Subcutaneous abdominal adipose tissue (tissue), 5 donors: Measurements from ENCODE around the gene RASAL2.

Experiments used
- H3K27ac ChIP-seq: one replicate; pipeline ENCODE4 v1.7.0; 2013; ENCODE audit warnings: low read depth, mild to moderate bottlenecking, inconsistent platforms, low read length, moderate library complexity
- H3K27me3 ChIP-seq, 5 donors: one replicate each; pipeline ENCODE4 v1.7.0; 2013; ENCODE audit warnings: low read length in 5 of 5, inconsistent platforms in 1 of 5; ENCODE audit not compliant: control insufficient read depth in 5 of 5, insufficient read depth in 4 of 5
- H3K36me3 ChIP-seq, 5 donors: one replicate each; pipeline ENCODE4 v1.7.0; 2013; ENCODE audit warnings: low read length in 5 of 5; ENCODE audit not compliant: control insufficient read depth in 5 of 5, insufficient read depth in 5 of 5
- H3K4me1 ChIP-seq, 5 donors: one replicate each; pipeline ENCODE4 v1.7.0; 2013; ENCODE audit warnings: low read length in 5 of 5, mild to moderate bottlenecking in 3 of 5, moderate library complexity in 1 of 5; ENCODE audit not compliant: control insufficient read depth in 5 of 5, insufficient read depth in 5 of 5
- H3K4me3 ChIP-seq, 5 donors: one replicate each; pipeline ENCODE4 v1.7.0; 2013; ENCODE audit warnings: low read length in 5 of 5, low read depth in 1 of 5
- H3K9ac ChIP-seq, 5 donors: one replicate each; pipeline ENCODE4 v1.7.0; 2013; ENCODE audit warnings: low read length in 5 of 5, mild to moderate bottlenecking in 4 of 5, moderate library complexity in 3 of 5
- H3K9me3 ChIP-seq, 5 donors: one replicate each; pipeline ENCODE4 v1.7.0; 2013; ENCODE audit warnings: low read length in 5 of 5; ENCODE audit not compliant: control insufficient read depth in 5 of 5
- donor health status: healthy.
- donor health status: healthy.
- donor health status: healthy.
- donor health status: healthy.
- donor health status: healthy.

RASAL2 gene

GRCh38 chr1:178263341-178263740 lies 169.4 kb downstream of the RASAL2 start:
- Histone ChIP-seq H3K9ac (no peak overlapping the region), H3K4me3 (no peak overlapping the region), H3K36me3 (no peaks in the 10 kb centered on the region), H3K27ac (no peak overlapping the region), H3K27me3 (no peaks in the 10 kb centered on the region), H3K4me1 (peaks cover 0 to 3% (median 0%) of the 10 kb centered on the region in 5 donors), H3K9me3 (no peaks in the 10 kb centered on the region)

- H3K4me3 ChIP-seq: no peak overlapping the region
- no peaks in the 10 kb centered on the region for H3K27me3 ChIP-seq
- no peak overlapping the region for H3K27ac ChIP-seq
- H3K9me3 ChIP-seq: no peaks in the 10 kb centered on the region
- no peak overlapping the region for H3K9ac ChIP-seq
- no peaks in the 10 kb centered on the region for H3K36me3 ChIP-seq
- peaks cover 0 to 3% (median 0%) of the 10 kb centered on the region in 5 donors for H3K4me1 ChIP-seq
These were observed 172.2 kb downstream of the RASAL2 start for GRCh38 chr1:178266113-178266512.

GRCh38 chr1:178266619-178267066 lies 172.7 kb downstream of the RASAL2 start:
- Histone ChIP-seq H3K4me1 (peaks cover 0 to 6% (median 3%) of the 10 kb centered on the region in 5 donors), H3K9ac (no peak overlapping the region), H3K4me3 (no peak overlapping the region), H3K27me3 (no peaks in the 10 kb centered on the region), H3K9me3 (no peaks in the 10 kb centered on the region), H3K36me3 (no peaks in the 10 kb centered on the region), H3K27ac (no peak overlapping the region)

GRCh38 chr1:178267646-178268094 lies 173.8 kb downstream of the RASAL2 start:
- Histone ChIP-seq H3K27me3 (no peaks in the 10 kb centered on the region), H3K27ac (no peak overlapping the region)

DNA sequence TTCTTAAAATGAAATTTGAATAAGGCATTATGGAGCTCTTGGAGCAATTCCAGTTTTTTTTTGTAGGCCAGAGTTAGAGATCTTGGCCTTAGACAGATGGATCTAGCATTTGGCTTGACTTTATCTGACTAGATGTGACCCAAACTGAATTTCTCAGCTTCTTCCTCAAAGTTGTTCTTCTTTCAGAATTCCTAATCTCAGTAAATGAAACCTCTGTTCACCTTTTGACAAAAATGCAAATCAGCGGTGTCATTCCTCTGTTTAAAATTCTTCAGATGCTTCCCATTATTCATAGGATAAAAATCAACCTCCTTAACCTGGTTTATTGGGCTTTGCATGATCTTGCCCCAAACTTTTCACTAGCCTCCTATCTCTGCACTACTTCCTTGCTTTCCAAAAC lies 177.6 kb downstream of the RASAL2 start:
- Histone ChIP-seq H3K9me3 (no peaks in the 10 kb centered on the region), H3K27me3 (no peaks in the 10 kb centered on the region), H3K4me3 (no peak overlapping the region), H3K9ac (no peak overlapping the region), H3K27ac (no peak overlapping the region), H3K4me1 (peaks cover 0 to 10% (median 4%) of the 10 kb centered on the region in 5 donors), H3K36me3 (peaks cover 0 to 2% (median 0%) of the 10 kb centered on the region in 5 donors)

More at GRCh38 chr1:178267646-178268094, 173.8 kb downstream of the RASAL2 start:
- H3K9me3 ChIP-seq: no peaks in the 10 kb centered on the region
- peaks cover 0 to 7% (median 4%) of the 10 kb centered on the region in 5 donors for H3K4me1 ChIP-seq
- H3K9ac ChIP-seq: no peak overlapping the region
- no peaks in the 10 kb centered on the region for H3K36me3 ChIP-seq
- no peak overlapping the region for H3K4me3 ChIP-seq

DNA sequence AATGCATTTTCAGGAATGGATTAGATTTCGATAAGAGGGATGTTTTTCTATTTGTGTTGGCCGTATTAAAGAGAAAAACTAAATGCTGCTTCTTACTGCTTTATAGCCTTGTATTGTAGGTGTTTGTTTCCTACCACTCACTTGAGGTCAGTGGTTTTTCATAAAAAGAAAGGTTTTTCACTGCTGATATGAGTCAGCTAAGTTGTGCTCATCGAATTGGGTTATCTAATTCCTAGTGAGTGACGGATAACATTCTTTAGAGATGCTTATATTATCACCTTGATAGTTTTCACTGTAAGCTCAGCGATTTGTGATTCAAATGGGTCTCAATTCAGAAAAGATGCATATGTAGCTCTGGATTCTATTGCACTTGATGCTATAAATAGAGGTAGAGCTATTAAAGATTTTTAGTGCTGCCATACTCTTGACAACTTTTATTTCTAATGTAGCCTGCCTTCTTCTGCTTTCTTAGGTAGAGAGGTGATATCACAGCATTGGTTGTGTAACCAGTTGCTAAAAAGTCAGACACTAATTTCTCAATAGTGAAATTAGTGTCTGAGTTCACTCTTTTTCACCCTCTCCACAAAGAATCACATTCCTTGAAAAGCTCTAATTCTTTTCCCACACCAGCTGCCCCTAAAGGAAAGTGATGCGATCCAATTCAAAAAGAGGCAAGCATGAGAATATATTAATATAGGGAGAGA lies 180.0 kb downstream of the RASAL2 start:
- Histone ChIP-seq H3K27me3 (no peaks in the 10 kb centered on the region), H3K9ac (no peak overlapping the region), H3K4me1 (peaks cover 0 to 9% (median 6%) of the 10 kb centered on the region in 5 donors), H3K36me3 (peaks cover 0 to 2% (median 0%) of the 10 kb centered on the region in 5 donors), H3K9me3 (no peaks in the 10 kb centered on the region), H3K4me3 (no peak overlapping the region), H3K27ac (no peak overlapping the region)

GRCh38 chr1:178275049-178275448 lies 181.1 kb downstream of the RASAL2 start:
- Histone ChIP-seq H3K36me3 (peaks cover 0 to 2% (median 0%) of the 10 kb centered on the region in 5 donors), H3K27ac (no peak overlapping the region), H3K27me3 (no peaks in the 10 kb centered on the region), H3K9ac (no peak overlapping the region), H3K4me3 (no peak overlapping the region), H3K4me1 (peaks cover 0 to 14% (median 6%) of the 10 kb centered on the region in 5 donors), H3K9me3 (no peaks in the 10 kb centered on the region)

GRCh38 chr1:178275553-178275952 lies 181.6 kb downstream of the RASAL2 start:
- H3K4me3 ChIP-seq: no peak overlapping the region

GRCh38 chr1:178277793-178278530 lies 184.1 kb downstream of the RASAL2 start:
- H3K9me3 ChIP-seq: no peaks in the 10 kb centered on the region
- H3K27ac ChIP-seq: no peak overlapping the region
- peaks cover 0 to 13% (median 0%) of the 10 kb centered on the region in 5 donors for H3K4me1 ChIP-seq

More at GRCh38 chr1:178275553-178275952, 181.6 kb downstream of the RASAL2 start:
- H3K36me3 ChIP-seq: peaks cover 0 to 2% (median 0%) of the 10 kb centered on the region in 5 donors
- H3K9ac ChIP-seq: no peak overlapping the region
- no peak overlapping the region for H3K27ac ChIP-seq
- peaks cover 0 to 14% (median 6%) of the 10 kb centered on the region in 5 donors for H3K4me1 ChIP-seq
- no peaks in the 10 kb centered on the region for H3K9me3 ChIP-seq
- H3K27me3 ChIP-seq: no peaks in the 10 kb centered on the region

More at GRCh38 chr1:178277793-178278530, 184.1 kb downstream of the RASAL2 start:
- Histone ChIP-seq H3K9ac (no peak overlapping the region), H3K4me3 (no peak overlapping the region), H3K36me3 (peaks cover 0 to 2% (median 0%) of the 10 kb centered on the region in 5 donors), H3K27me3 (no peaks in the 10 kb centered on the region)
